Neural progenitor cell (in vitro differentiated cells): Measurements from ENCODE around the gene UTRN.

ENCODE experiments used
- CTCF ChIP-seq: fragments of 200-600 bp; sonication (generic); IDR thresholded peaks from 2 replicates; pipeline ENCODE4 v1.5.1; 2017; ENCODE audit warnings: antibody characterized with exemption, mild to moderate bottlenecking
- EZH2 ChIP-seq: fragments of 200-600 bp; sonication (generic); IDR thresholded peaks from 2 replicates; pipeline ENCODE4 v1.6.1; 2017; ENCODE audit warnings: antibody characterized with exemption, mild to moderate bottlenecking, moderate library complexity
- EZH2phosphoT487 ChIP-seq: fragments of 200-600 bp; sonication (generic); IDR thresholded peaks from 2 replicates; pipeline ENCODE4 v1.6.1; 2017; ENCODE audit warnings: antibody characterized with exemption

- TF ChIP-seq CTCF, result no peak
- TF ChIP-seq EZH2, result no peak
- TF ChIP-seq EZH2phosphoT487, result no peak
Observed at GRCh38 chr6:144295981-144296767, 11.0 kb downstream of the UTRN start.
